DMS 273 (cell line): ENCODE data around the gene TMEM176B.
A peak's percentile ranks its signal among the peaks of the same experiment; 100 is the strongest.

Experiments
- DNase-seq: peaks from one replicate; lab custom pipeline; 2025; ENCODE audit not compliant: unreplicated experiment; lab: John Stamatoyannopoulos, UW

Gene TMEM176B

GRCh38 chr7:150799741-150800580, at the start of gene TMEM176B:
TMEM176B (minus strand) TSS chr7:150800364; CDS start chr7:150796569, 3,795 bp downstream.
- peak; percentile 32 for DNase-seq

GRCh38 chr7:150849204-150849775, 49.1 kb upstream of the TMEM176B start:
- DNase-seq: no peak

DNA sequence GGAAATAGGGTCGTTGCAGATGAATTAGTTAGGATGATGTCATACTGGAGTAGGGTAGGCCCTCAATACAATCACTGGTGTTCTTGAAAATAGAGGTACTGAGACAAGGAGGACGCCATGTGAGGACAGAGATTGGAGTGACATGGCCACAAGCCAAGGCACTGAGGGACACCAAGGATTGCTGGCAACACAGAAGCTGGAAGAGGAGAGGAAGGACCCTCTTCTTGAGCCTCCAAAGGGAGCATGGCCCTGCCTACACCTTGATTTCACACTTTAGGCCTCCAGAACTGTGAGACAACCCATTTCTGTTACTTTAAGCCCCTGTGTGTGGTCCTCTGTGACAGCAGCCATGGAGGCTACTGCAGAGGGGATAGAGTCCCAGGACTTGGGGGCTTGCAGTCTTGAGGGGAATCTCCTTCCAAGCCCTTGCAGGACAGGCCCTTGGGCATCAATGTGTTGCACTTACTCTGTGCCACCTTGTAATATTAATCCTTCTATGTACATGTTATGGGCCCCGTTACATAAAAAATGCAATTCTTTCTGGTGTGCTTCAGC, 48.5 kb upstream of the TMEM176B start:
- no peak for DNase-seq

DNA sequence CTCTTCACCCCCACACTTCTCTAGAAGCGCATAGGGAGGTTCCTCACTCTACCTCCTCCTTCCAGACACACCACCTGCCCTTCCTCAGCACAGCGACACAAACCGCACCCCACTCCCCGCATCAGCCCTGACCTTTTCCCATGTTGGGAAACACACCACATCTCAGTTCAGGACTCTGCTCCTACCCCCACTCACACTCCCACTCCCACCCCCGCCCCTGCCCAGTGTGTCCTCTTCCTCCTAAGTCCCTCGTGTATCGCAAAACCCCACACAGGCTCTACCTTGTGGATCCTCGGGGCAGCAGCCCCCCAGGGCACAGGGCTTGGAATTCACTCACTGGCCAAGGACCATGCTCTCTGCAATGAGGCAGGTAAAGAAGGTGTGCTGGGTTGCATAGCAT, 47.9 kb upstream of the TMEM176B start:
- DNase-seq: no peak

GRCh38 chr7:150847536-150847935, 47.4 kb upstream of the TMEM176B start:
- DNase-seq: no peak

- DNase-seq: no peak
Observed at GRCh38 chr7:150846291-150847115, 46.3 kb upstream of the TMEM176B start.

- no peak for DNase-seq
Observed at GRCh38 chr7:150845421-150845861, 45.3 kb upstream of the TMEM176B start.

DNA sequence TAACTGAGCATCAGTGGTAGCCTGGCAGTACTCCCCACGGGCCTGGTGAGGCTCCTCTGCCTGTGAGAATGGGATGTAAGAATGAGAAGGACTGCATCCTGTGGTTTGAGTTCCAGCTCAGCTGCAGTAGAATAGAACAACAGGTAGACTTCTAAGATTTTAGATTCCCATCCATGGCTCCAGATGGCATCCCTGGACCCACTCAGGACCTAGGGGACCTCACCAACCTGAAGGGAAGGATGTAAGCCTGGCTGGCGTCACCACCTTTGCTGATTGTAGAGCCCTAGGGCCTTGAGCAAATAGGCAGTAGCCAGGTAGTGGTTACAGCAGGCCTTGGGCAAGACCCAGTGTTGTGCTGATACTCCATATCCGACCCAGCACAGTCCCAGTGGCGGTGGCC, 42.6 kb upstream of the TMEM176B start:
- no peak for DNase-seq

DNA sequence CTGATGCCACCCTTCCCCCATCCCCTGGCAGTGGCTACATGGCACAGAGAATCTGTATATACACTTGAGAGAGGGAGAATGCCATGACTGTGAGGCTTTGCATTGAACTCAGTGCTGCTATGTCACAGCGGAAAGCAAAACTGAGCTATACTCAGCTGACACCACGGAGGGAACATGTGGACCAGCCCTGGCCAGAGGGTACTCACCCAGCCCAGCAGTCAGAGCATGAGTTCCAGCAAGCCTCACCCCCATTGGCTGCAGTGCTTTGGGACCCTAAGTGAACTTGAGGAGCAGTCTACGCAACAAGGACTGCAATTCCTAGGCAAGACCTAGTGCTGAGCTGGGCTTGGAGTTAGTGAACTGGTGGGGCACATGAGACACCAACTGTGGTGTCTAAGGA, 41.9 kb upstream of the TMEM176B start:
- no peak for DNase-seq

- no peak for DNase-seq
Observed at GRCh38 chr7:150838965-150839650, 38.9 kb upstream of the TMEM176B start.

- DNase-seq: no peak
Observed at GRCh38 chr7:150835702-150836280, 35.6 kb upstream of the TMEM176B start.

GRCh38 chr7:150835019-150835418, 34.9 kb upstream of the TMEM176B start:
- no peak for DNase-seq

- no peak for DNase-seq
Observed at GRCh38 chr7:150831851-150832250, 31.7 kb upstream of the TMEM176B start.

DNA sequence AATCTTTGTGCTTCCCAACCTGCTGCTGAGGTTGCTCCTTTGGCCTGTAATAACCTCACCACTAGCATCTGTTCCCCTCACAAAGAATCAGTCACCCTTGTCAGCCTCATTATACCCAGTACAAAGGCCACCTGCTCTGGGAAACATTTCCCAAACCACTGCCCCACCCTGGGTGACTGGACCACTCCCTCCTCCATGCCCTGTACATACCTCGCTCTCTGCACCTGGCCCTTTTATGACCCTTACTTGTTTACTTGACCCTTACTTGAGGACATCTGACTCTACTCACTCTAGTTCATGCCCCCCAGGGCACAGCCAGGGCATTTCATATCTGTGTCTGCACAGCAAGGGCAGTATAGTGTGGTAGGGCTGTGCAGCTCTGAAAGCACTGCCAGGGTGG, 30.8 kb upstream of the TMEM176B start:
- peak; percentile 60 for DNase-seq

DNA sequence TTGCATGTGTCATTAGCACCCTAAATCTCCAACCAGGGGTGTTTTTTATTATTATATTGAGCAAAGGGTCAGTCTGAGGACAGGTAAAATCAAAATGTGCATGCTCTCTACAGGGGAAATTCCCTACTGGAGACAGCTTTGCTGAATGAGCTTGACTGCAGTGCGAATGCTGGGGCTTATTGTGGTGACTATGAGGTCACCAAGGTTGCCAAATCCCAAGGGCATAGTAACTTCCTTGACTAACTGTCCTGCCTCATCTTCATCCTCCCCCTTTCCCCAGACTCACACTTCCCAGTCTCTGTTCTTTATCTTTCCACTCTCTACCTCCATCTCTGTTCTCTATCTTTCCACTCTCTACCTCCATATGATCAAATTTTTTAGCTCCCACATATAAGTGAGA, 29.3 kb upstream of the TMEM176B start:
- DNase-seq: no peak

DNA sequence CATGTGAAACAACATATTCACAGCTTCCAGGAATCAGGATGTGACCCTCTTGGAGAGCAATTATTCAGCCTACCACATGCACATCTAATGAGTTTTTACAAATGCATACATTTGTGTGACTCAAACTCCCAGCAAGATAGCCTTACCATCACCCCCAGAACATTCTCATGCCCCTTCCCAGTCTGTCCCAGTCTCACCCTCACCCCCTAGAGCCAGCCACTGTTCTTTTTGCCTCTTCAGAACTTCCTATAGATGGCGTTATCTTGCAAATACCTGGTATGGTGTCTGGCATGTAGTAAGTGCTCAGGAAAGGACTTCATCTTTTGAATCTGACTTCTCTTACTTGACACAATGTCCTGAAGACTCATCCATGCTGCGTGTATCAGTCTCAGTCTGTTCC, 28.2 kb upstream of the TMEM176B start:
- no peak for DNase-seq

DNA sequence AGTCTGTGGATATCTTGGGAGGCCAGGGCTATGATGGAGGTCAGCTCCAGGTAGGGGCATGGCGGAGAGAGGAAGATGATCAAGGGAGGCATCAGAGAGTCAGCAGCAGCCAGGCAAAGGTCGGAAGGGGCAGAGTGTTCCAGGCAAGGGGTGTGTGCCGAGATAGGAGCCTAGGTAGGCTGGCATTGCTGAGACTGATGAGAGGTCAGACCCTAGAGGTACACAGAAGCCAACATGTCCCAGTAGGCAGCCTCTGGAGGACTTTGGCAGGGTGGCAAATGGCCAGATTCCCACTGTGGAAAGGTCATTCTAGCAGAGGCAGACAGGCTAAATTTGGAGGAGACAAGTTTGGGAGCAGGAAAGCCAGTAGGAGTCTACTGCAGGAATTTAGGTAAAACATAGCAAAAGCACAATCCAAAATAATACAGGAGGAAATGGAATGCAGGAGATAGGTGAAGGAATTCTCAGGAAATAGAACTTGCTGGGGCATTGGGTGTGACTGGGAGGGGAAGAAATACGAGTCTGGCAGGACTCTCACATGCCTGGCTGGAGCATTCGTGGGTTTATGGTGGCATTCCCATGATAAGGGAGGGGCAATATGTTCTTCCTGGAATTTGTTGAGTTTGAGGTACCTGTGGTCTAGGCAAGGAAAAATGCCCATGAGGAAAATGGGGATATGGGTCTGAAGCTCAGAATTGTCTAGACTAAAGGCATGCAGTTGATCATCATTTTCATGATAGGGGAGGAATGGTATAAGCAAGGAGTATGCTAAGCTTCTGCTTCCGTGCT, 26.1 kb upstream of the TMEM176B start:
- DNase-seq: no peak

DNA sequence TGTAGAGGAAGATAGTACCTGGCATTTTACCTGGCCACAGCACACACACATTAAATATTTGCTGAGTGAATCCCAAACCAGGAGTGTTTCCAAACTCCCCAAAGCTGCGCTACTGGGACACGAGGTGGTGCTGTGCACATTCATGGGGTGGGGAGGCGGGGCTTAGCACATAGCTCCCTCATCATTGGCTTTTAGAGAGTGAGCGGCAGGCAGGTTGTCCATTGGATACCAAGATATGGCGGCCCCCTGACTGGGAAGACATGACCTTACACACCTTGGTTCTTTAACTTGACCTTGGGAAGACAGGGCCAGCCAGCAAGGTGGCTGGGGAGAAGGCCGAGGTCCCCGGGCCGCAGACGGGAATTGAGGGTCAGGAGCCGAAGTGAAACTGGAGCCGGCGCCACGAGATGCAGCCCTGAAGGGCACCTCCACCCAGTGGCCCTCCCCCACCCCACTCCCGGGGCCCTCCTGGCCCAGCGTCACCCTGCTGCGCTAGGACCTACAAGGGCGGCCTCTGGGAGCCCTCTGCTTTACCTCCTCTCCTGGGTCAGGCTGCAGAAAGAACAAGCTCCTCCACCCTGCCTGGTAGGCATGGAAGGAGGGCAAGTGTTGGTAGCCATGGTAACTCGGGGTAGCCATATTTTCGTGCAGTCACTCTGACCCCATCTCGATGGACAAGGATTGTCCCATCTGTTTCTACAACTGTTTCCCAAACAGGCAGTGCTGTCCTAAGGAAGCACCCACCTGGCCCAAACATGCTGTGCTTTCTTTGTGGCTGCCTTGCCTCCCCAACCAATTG, 24.4 kb upstream of the TMEM176B start:
- DNase-seq: peak; percentile 23
